ENCODE results near the gene MED15. TPM values are rescaled to one million over a fixed set of nuclear protein-coding genes. Genes with fewer than 3 reads are reported as not detected.

MED15 gene
- total RNA-seq, 3 donors from 2014 or later (not counting 1 experiment from before 2014, with no cell fraction given) = 269 to 291 (median 270) TPM

DNA sequence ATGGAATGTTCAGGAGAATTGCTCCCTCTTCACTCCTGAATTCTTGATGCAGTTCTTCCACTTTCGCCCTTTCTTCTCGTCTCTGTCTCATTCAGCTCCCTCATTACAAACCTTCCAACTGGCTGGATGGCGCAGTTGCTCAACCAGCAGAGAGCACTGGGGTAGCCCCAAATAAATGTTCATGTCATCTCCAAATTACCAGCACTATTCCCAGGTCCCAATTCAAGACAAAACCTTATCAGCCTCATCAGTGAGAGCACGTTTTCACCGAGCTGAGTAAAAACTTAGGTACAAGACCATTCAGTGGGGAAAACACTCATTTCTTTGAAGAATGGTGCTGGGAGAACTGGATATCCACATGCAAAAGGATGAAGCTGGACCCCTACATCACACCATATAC, 120.0 kb downstream of the MED15 start:
- Histone ChIP-seq H3K27ac (ENCODE audit: low read length) (no peak overlapping the region), H3K4me1 (ENCODE audit: control insufficient read depth, insufficient read depth, low read length) (no peaks in the 10 kb centered on the region), H3K27me3 (ENCODE audit: control insufficient read depth, insufficient read depth, low read length) (no peaks in the 10 kb centered on the region), H3K4me3 (ENCODE audit: low read length) (no peak overlapping the region), H3K36me3 (ENCODE audit: control insufficient read depth, insufficient read depth, low read length) (no peaks in the 10 kb centered on the region), H3K9me3 (ENCODE audit: control insufficient read depth, insufficient read depth, low read length) (no peaks in the 10 kb centered on the region)
- TF ChIP-seq CTCF (IDR thresholded peaks at IDR 0.05) = no peak
- WGBS (ENCODE audit: insufficient coverage) = 93% methylated on average over 5 of the region's 5 CpGs
- DNase-seq (no peak), ATAC-seq (no peak)
- H3K9me3 Mint-ChIP-seq = no peaks in the 10 kb centered on the region
- H3K27ac Mint-ChIP-seq = no peak overlapping the region
- H3K36me3 Mint-ChIP-seq = no peaks in the 10 kb centered on the region
- no peak overlapping the region for H3K4me3 Mint-ChIP-seq
- intact Hi-C loops (cut with micrococcal nuclease) = no loop called here
- no peaks in the 10 kb centered on the region for H3K4me1 Mint-ChIP-seq
- H3K27me3 Mint-ChIP-seq (ENCODE audit: low read depth in 2 of 2) = no peaks in the 10 kb centered on the region

DNA sequence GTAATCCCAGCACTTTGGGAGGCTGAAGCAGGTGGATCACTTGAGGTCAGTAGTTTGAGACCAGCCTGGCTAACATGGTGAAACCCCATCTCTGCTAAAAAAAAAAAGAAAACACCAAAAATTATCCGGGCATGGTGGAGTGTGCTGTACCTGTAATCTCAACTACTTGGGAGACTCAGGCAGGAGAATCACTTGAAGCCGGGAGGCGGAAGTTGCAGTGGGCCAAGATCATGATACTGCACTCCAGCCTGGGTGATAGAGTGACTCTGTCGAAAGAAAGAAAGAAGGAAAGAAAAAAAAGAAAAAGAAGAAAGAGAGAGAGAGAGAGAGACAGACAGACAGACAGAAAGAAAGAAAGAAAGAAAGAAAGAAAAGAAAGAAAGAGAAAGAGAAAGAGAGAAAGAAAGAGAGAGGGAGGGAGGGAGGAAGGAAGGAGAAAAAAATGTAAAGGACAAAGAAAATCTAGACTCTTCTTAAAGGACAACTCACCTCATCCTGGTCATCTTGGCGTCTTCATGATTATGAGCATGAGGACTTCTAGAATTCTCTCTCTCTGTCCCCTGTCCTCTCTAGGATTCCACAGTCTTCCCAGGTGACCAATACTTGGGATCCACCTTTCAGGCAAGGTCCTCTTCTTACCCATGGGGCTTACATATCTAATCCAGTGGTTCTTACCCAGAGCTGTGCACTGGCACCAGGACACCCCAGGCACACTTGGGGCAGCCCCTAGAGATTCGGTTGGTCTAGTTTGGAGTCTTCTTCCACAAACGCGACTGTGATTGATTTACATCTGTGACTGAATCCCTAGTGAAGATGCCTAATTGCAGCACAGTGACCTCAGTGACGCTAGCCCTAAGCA, 120.9 kb downstream of the MED15 start:
- H3K27me3 Mint-ChIP-seq (ENCODE audit: low read depth in 2 of 2) = no peaks in the 10 kb centered on the region
- H3K36me3 Mint-ChIP-seq = no peaks in the 10 kb centered on the region
- H3K27ac Mint-ChIP-seq = no peak overlapping the region

DNA sequence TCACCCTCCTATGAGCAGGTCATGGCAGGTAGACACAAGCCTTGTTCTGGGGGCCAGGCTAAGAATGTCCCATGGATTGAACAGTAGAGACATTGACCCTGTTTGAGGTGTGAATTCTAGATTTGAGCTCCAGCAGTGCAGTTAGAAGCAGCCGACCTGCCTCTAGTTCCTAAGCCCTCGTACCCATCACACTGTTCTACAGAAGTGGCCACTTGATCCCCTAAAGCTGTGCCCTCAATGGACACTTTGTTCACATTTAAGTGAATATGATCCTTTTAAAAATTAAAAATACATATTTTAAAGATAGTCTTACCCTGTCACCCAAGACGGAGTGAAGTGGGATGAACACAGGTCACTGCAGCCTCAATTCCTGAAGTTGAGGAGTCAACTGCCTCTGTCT, 122.0 kb downstream of the MED15 start:
- intact Hi-C loops (cut with micrococcal nuclease) = no loop called here
- no peaks in the 10 kb centered on the region for H3K9me3 Mint-ChIP-seq

More for the DNA sequence above, 120.9 kb downstream of the MED15 start:
- DNase-seq = no peak
- Mint-ChIP-seq H3K4me1 (no peaks in the 10 kb centered on the region), H3K9me3 (no peaks in the 10 kb centered on the region), H3K4me3 (no peak overlapping the region)
- no peaks in the 10 kb centered on the region for H3K9me3 ChIP-seq (ENCODE audit: control insufficient read depth, insufficient read depth, low read length)
- no peak overlapping the region for H3K4me3 ChIP-seq (ENCODE audit: low read length)
- 91% methylated on average over 9 of the region's 9 CpGs for WGBS (ENCODE audit: insufficient coverage)
- no peaks in the 10 kb centered on the region for H3K4me1 ChIP-seq (ENCODE audit: control insufficient read depth, insufficient read depth, low read length)
- H3K27ac ChIP-seq (ENCODE audit: low read length) = no peak overlapping the region
- H3K27me3 ChIP-seq (ENCODE audit: control insufficient read depth, insufficient read depth, low read length) = no peaks in the 10 kb centered on the region
- no peak for TF ChIP-seq CTCF (IDR thresholded peaks at IDR 0.05)
- no peak for ATAC-seq
- H3K36me3 ChIP-seq (ENCODE audit: control insufficient read depth, insufficient read depth, low read length) = no peaks in the 10 kb centered on the region
- intact Hi-C loops (cut with micrococcal nuclease) = no loop called here

More for the DNA sequence above, 122.0 kb downstream of the MED15 start:
- no peaks in the 10 kb centered on the region for H3K9me3 ChIP-seq (ENCODE audit: control insufficient read depth, insufficient read depth, low read length)
- H3K27ac Mint-ChIP-seq = no peak overlapping the region
- ATAC-seq (no peak), DNase-seq (no peak)
- no peak overlapping the region for H3K4me3 ChIP-seq (ENCODE audit: low read length)
- no peaks in the 10 kb centered on the region for H3K27me3 Mint-ChIP-seq (ENCODE audit: low read depth in 2 of 2)
- no peak overlapping the region for H3K27ac ChIP-seq (ENCODE audit: low read length)
- no peaks in the 10 kb centered on the region for H3K4me1 Mint-ChIP-seq
- H3K4me3 Mint-ChIP-seq = no peak overlapping the region
- H3K36me3 ChIP-seq (ENCODE audit: control insufficient read depth, insufficient read depth, low read length) = no peaks in the 10 kb centered on the region
- no peaks in the 10 kb centered on the region for H3K36me3 Mint-ChIP-seq
- no peak for TF ChIP-seq CTCF (IDR thresholded peaks at IDR 0.05)
- whole genome bisulfite sequencing (ENCODE audit: insufficient coverage) = 94% methylated on average over 3 of the region's 3 CpGs
- no peaks in the 10 kb centered on the region for H3K4me1 ChIP-seq (ENCODE audit: control insufficient read depth, insufficient read depth, low read length)
- no peaks in the 10 kb centered on the region for H3K27me3 ChIP-seq (ENCODE audit: control insufficient read depth, insufficient read depth, low read length)
